ENCODE data around the gene MAPK10.
"Not testable (repeated sequence)": the region's sequence is repeated elsewhere in the genome, so short reads cannot be mapped to it uniquely, and the experiment has no call there.

The MAPK10 gene

DNA sequence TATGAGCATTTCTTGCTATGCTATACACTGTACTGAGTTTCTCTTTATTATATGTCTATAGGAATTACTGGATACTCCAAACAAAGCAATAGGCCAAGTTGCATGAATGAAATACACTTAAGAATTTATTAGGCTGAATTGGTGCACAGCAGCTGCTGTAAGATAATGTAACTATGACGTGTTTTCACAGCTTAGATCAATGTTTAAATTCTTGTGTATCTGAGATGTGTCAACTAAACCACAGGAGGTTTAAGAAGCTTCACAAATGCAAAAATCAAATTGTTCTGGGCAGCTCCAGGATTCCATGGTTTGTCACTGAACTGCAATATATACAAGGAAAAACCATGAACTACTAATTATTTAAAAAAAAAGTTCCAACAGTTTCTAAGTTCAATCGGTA, 156.7 kb downstream of the MAPK10 start:
- DNase-seq (ENCODE audit: low spot score) = no peak

DNA sequence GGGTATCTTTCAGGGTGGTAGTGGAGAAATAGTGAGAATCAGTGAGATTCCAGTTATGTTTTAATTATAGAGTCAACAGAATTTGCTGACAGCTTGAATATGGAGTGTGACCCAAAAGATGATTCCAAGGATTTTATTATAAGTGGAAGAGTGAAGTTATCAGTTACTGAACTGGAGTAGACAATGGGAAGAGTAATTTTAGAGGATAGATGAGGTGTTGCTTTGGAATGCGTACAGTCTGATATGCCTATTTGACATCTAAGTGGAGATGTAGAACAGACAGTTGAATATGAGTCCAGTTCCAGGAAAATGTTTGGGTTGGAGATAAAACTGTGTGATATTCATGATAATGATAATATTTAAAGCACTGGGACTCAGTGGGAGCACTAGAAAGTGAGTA, 174.2 kb downstream of the MAPK10 start:
- DNase-seq (ENCODE audit: low spot score) = no peak

DNA sequence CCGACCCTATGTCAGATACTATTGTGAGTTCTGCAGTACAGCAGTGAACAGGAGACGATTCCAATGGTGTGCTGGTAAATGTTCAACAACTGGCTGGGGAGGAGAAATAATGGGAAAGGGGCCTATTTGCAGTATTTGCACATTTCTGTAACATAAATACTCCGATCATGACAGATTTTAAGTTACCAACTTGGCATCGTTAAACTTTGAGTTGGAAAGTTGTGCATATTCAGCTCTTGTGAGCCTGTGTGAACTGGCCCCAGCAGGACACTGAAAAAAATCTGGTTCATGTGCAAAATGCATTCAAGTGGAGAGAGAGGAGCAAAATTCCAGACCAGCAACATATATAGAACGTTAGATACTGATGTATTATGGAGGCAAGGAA, 175.0 kb downstream of the MAPK10 start:
- no peak for DNase-seq (ENCODE audit: low spot score)

DNA sequence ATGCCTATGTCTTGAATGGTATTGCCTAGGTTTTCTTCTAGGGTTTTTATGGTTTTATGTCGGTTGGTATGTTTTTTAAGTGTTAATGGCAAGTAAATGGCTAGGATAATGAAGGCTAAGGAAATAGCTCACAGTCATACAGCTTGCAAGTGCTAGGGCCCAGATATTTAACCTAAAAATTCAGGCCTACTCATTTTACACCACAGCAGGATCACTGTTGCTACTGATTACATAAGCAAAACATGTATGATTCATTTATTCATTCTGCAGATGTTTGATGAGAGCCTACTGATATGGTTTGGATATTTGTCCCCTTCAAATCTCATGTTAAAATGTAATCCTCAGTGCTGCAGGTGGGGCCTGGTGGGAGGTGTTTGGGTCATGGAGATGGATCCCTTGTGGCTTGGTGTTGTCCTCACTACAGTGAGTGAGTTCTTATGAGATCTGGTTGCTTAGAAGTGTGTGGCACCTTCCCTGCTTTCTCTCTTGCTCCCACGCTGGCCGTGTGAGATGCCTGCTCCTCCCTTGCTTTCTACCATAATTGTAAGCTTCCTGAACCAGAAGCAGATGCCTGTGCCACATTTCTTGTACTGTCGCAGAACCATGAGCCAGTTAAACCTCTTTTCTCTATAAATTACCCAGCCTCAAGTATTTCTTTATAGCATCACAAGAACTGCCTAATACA, 175.5 kb downstream of the MAPK10 start:
- no peak for DNase-seq (ENCODE audit: low spot score)

DNA sequence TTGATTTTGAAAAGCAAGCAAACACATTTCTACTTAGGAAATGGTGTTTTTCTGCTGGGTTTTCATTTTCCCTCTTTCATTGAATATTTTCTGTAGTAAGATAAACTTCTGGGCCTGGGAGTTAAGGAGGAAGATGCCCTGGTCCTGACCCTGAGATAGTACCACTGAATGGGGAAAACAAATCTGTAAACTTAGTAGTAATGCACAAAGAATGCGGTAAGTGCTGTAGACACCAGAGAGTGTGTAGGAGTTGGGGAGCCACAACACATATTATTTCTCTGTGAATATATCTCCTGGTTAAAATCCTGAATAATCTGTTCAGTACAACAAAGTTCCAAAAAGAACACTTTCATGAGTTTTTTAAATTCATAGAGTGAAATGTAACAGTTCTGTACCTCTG, 178.3 kb downstream of the MAPK10 start:
- no peak for DNase-seq (ENCODE audit: low spot score)

DNA sequence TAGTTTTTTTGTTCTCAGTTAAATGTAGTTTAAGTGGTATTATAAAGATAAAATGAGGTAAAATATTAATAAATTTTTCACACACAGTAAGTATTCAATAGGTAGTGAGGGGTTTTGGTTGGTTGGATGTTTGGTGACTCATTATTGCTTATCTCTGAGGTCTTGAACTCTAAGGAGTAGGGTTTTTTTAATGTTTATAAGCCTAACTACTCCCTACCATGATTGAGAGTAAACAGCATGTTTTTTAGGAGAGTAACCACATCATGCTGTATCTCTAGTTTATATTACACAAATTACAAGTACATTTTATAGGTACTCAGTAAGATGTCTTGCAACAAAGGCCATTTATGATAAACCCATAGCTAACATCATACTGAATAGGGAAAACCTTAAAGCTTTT, 181.6 kb downstream of the MAPK10 start:
- no peak for DNase-seq (ENCODE audit: low spot score)

DNA sequence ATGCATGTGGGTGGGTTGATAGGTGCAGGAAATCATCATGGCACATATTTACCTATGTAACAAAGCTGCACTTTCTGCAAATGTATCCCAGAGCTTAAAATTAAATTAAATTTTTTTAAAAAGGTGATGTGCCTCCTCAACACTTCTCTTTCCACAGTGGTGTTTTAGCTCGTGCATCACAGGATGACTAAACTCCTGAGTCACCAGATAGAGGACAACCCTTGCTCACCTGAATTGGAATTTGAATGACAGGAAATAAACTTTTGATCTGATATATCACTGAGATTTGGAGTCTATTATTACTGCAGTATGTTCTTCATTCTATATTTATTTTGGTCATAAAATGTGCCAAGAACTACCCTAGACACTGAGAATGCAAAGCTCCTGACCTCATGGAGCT, 185.3 kb downstream of the MAPK10 start:
- DNase-seq (ENCODE audit: low spot score) = no peak

DNA sequence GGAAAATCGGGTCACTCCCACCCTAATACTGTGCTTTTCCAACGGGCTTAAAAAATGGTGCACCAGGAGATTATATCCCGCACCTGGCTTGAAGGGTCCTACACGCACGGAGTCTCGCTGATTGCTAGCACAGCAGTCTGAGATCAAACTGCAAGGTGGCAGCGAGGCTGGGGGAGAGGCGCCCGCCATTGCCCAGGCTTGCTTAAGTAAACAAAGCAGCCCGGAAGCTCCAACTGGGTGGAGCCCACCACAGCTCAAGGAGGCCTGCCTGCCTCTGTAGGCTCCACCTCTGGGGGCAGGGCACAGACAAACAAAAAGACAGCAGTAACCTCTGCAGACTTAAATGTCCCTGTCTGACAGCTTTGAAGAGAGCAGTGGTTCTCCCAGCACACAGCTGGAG, 191.5 kb downstream of the MAPK10 start:
- DNase-seq (ENCODE audit: low spot score) = not testable (repeated sequence)

DNA sequence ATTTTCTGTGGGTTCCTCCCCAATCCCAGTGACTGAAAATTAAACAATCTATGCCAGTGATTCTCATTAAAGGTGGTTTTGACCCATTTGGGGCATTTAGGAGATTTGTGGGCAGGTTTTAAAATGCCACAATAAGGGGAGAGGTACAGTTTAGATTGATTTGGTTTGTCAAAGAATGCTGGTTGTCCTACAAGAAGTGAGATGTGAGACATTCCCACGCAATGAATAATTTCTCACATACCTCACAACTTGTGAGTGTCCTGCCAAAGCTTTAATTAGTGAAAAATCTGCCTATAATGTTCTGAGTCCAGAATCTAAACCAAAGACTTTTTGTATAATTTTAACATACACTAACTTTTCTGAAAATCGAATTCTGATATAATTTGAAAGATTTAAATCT, 199.4 kb downstream of the MAPK10 start:
- no peak for DNase-seq (ENCODE audit: low spot score)

DNA sequence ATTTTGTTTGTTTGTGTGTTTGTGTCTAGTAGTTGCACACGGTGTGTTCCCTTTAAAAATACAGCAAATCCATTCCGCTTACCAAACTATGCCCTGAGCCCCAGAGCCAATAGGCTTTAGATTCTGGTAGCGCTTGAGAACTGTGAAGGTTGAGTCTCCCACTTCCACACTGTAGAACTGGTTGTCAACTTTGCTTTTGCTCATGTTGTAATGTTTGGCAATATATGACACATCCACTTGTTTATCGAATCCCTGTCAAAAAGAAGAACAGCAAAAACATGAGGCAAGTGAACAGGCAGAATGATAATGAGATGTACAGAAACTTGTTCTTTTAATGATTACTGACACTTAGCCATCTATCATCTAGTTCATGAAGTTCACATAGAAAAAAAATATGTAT, 200.6 kb downstream of the MAPK10 start:
- DNase-seq (ENCODE audit: low spot score) = no peak

DNA sequence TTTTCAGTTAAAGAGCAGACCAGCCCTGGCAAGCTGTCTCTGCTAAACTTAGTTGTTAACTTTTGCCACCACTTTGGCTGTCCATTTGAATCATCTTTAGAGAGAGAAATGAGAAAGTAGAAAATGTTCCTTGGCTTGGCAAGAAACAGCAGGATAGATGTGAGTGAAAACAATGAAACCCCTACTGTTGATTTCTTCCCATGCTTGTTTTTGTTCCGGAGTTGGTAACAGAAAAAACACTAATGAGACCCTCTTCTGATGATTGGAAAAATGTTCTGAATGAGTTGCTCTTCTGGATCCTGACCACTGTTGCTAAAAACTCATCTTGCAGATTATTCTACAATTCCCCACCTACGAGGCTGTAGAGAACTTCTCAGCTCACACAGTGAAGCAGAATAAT, 203.3 kb downstream of the MAPK10 start:
- no peak for DNase-seq (ENCODE audit: low spot score)

DNA sequence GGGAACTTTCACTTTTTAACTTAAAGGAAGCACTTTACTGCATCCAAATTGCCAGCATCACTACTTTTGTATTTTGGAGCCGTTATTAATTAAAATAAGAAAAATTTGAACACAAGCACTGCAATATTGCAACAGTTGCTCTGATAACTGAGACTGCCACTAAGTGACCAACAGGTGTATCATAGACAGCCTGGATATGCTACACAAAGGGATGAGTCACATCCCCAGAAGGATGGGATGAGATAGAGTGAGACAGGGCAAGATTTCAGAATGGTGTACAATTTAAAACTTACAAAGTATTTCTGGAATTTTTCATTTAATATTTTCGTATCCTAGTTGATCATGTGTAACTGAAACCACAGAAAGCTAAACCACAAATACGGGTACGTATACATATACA, 204.1 kb downstream of the MAPK10 start:
- DNase-seq (ENCODE audit: low spot score) = no peak

DNA sequence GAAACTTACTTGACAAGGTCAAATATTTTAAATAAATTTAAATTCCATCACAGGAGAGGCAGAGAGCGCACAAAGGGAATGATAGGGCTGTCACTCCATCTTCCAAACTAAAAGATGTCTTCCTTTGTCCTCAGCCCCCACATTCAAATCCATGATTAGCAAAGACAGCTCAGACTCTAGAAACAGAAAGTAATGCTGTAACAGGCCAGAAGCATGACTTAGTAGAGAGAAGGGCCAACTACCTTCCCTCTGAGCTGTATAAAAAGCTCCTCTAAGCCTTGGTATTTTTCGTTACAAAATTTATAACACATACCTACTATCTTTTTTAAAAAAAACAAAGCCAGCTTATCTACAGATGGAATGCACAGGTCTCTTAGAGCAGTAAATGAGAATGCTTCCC, 207.4 kb downstream of the MAPK10 start:
- no peak for DNase-seq (ENCODE audit: low spot score)

DNA sequence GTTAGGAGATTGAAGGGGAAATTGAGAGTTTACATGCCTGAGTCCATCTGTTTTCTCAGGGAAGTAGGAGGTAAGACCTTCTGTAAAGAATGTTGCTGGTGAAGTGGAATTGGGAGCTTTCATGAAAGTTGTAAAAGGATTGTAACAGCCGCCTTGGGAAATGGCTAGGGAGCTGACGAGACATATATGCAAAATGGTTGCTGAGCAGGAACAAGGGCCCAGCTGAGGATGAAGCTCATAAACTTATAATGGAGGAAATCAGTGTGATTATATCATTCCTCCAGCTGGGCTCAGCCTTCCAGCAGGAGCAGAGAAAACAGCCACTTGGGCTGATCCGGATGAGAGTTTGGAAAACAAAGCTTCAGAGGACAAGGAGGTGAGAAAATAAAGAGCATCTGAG, 208.7 kb downstream of the MAPK10 start:
- no peak for DNase-seq (ENCODE audit: low spot score)

DNA sequence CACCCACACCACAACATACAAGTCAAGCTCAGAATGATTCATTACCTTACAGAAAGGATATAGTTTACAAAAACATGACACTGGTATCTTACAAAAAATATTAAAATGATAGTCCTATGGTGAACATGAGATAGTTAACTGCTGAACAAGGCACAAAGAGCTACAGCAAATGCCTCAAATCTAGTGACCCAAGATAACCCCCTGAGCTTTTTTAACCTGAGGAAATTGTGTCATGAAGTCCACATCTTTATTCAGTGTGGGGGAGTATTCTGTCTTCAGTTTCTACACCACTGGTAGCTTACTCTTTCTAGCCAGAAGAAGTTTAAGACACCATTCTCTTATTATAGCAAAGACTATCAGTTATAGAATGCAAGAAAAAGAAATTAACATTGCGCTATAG, 218.7 kb downstream of the MAPK10 start:
- no peak for DNase-seq (ENCODE audit: low spot score)

DNA sequence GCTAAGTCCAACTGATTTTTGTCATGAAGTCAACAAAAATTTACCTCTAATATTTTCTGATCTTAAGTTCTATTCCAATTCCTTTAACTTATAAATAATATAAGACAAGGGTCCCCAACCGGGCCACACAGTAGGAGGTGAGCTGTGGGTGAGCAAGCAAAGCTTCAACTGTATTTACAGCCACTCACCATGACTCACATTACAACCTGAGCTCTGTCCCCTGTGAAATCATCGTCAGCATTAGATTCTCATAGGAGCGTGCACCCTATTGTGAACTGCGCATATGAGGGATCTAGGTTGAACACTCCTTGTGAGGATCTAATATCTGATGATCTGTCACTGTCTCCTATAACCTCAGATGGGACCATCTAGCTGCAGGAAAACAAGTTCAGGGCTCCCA, 227.4 kb downstream of the MAPK10 start:
- no peak for DNase-seq (ENCODE audit: low spot score)

DNA sequence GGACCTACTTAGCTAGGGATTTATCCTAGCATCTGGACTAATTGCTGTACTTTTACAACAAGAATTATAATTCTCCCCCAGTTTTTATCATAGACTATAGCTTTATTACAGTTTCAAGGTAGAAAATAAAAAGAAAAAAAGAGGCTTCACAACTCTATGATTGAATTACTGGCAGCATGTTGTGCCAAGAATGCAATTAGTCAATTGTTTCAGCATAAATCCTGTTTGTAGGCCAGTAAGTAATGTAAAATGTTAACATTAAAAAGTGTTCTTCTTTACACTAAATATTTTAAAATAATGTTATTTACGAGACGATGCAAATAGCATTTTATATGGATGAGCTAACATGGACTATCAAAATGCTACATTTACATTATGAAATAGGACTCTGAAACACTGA, 228.4 kb downstream of the MAPK10 start:
- DNase-seq (ENCODE audit: low spot score) = no peak

DNA sequence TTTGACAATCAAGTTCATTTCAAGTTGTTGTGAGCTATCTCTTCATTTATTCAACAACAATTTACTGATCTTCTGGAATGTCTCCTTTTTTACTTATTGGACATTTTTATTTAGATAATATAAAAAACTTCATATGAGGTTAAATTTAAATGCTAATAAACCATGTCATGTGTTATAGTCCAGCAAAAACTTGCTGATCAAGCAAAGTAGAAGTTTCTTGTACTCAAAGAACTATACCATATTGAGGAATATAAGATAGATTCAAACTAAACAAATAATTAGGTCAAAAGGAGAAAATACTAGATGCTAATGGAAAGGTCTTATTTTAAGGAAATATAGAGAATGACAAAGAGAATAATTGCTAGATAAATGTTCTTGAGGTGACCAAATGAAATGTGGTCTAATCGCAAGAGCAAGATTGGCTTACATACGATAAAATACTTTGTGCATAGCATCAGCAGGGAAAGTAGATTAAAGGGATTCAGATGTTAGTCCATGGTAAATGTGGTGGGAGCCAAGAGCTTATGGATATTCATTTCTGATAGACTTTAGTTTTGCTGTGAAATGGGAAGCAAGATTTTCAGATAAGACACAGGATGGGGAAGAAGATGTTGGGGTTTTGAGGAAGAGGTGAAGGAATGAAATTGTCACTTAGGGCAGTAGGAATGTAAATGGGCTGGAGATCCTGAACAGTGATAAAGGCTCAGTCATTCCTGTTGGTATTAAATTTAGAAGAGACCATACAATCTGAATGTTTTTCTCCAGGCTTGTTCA, 229.5 kb downstream of the MAPK10 start:
- no peak for DNase-seq (ENCODE audit: low spot score)

DNA sequence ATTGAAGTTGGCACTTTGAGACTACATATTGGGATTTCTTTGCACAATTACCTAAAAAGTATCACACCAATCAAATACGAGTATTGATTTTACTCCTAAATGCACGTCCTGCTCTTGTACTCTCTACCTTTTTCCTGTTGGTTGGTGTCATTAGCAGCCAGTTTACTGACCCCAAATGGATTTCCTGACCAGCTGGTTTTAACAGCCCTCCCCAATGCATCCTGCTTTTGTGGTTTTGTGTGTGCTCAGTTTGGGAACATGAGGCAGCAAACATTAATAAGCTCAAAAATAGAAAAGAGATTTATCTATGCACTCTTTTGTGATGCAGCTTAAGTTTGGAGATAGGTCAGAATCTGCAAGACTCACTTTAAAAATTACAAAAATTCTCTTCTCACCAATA, 230.3 kb downstream of the MAPK10 start:
- no peak for DNase-seq (ENCODE audit: low spot score)

DNA sequence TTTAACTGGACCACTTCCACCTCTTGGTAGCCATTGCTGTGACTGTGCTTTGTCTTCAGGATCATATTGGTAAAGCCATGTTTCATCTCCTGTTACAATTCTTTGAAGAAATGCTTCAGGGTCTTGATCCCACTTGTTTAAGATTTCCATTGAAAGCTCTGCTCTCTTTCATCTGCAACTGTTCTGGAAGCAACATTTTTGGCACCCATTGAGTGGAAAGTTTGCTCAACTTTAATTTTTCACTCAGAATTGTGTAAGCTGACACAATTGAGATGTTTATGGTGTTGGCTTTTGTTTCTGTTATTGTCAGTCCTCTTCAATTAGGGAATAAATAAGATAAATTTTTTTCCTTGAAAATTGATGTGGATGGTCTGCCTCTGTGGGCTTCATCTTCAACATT, 237.4 kb downstream of the MAPK10 start:
- DNase-seq (ENCODE audit: low spot score) = no peak

DNA sequence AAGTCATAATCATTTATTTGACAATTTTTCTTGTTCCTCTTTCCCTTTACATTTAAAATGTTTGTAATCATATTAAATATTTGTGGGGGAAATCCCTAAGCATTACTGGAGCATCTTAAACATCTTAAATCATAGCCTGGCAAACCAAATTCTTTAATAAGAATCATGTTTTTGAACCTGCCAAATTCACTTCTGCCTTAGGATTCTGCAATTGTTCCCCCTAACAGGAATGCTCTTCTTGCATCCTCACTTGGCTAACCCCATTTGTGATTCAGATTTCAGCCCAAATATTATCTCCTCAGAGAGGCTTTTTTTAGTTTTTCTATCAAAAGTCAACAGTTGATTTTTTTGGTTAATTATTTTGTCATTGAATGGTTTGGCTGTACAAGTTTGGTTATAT, 241.1 kb downstream of the MAPK10 start:
- no peak for DNase-seq (ENCODE audit: low spot score)

DNA sequence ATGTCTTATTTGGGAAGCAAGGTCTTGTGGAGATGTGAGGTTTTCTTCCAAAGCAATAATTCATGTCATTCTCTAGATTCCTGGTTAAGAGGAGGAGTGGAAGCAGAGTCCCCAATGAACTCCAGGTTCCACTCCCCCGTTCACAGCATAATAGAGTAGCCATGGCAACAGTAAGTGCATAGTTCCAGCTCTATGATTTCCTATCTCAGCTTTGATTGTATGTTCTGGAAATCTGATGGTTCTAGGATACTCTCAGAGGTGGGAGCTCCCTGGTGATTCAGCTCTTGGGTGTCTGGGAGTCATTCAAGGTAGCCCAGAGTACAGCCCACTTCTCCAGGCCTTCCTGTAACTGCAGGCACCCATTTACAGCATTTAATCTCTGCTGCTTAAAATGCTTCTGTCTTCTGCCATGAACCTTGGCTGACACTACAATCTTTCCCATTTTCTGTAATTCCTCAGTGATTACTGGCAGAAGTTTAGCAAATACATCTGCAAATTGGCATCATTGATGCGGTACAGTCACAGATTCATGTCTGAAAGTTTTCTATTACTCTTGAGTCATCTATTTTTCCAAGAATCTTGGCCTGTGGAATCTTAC, 242.0 kb downstream of the MAPK10 start:
- no peak for DNase-seq (ENCODE audit: low spot score)

DNA sequence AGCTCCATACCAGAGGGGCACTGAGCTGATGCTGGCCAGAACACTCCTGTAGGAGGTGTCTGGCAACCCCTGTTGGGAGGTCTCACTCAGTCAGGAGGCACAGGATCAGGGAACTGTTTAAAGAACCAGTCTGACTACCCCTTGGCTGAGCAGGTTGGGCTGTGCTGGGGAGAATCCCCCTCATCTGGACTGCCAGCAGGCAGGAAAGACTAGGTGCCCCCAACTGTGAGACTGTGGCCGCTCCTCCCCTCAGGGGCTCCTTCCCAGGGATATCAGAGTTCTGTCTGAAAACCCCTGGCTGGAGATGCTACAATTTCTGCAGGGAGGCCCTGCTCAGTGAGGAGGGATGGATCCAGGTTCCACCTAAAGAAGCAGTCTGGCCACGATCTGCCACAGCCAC, 245.3 kb downstream of the MAPK10 start:
- no peak for DNase-seq (ENCODE audit: low spot score)
